ENCODE results near the gene S100P. TPM values are rescaled to one million over a fixed set of nuclear protein-coding genes. Genes with fewer than 3 reads are reported as not detected.

S100P gene
- total RNA-seq, 1 experiment from 2014 or later, result 480 TPM

- DNase-seq, result no peak
- no peak for TF ChIP-seq EZH2 (IDR thresholded peaks at IDR 0.05; ENCODE audit: low read depth)
- no peak for TF ChIP-seq CTCF (conservative IDR thresholded peaks at IDR 0.05)
- H3K4me2 ChIP-seq, result no peak overlapping the region
- no peak overlapping the region for H3K4me3 ChIP-seq
- BruUV-seq (replicated peaks), result no TSS peak
- no peaks in the 10 kb centered on the region for H3K9me3 ChIP-seq (ENCODE audit: insufficient read depth, low read depth)
- intact Hi-C loops (cut with micrococcal nuclease; ENCODE audit: unreplicated experiment), result no loop called here
- H2AFZ ChIP-seq, result no peak overlapping the region
- no peaks in the 10 kb centered on the region for H3K9me2 ChIP-seq (ENCODE audit: insufficient read depth)
- ChIA-PET CTCF (no interaction called here), POLR2A (ENCODE audit: unreplicated experiment) (no interaction called here)
- H3K36me3 ChIP-seq (ENCODE audit: low read depth), result no peaks in the 10 kb centered on the region
- H4K20me1 ChIP-seq (ENCODE audit: insufficient read depth), result no peaks in the 10 kb centered on the region
- peaks cover 13% of the 10 kb centered on the region for H3F3A ChIP-seq (ENCODE audit: insufficient read depth, low read depth)
- no peaks in the 10 kb centered on the region for H3K27me3 ChIP-seq (ENCODE audit: insufficient read depth, low read depth)
- no peaks in the 10 kb centered on the region for H3K79me2 ChIP-seq (ENCODE audit: low read depth)
- H3K27ac ChIP-seq, result no peak overlapping the region
- peaks cover 6% of the 10 kb centered on the region for H3K4me1 ChIP-seq (replicated peaks; ENCODE audit: insufficient read depth)
Observed at GRCh38 chr4:6682862-6683590, 10.7 kb upstream of the S100P start.

DNA sequence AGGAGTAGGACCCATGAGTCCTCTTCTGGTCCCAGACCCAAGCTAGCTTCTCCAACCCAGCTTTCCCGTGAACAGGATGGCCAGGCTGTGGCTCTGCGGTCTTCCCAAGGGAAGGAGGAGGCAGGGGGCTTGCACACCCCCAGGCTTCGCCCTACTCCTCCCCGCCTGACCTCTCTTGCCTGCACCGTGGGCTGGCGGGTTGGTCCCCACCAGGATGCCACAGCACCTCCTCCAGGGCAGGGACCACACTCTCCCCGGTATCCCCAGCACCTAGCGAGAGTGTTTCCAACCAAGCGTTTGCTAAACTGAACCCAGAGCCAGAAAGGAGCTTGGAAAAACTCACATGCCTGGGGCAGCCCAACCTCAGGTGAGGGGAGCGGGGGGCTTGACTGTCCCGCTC lies 9.0 kb upstream of the S100P start:
- no peak overlapping the region for H3K4me2 ChIP-seq
- intact Hi-C loops (cut with micrococcal nuclease; ENCODE audit: unreplicated experiment), result loop anchor here (5.0 kb wide), 1 partner anchor 412 kb away; no protein-coding TSS in a partner anchor
- H3K4me3 ChIP-seq, result no peak overlapping the region

DNA sequence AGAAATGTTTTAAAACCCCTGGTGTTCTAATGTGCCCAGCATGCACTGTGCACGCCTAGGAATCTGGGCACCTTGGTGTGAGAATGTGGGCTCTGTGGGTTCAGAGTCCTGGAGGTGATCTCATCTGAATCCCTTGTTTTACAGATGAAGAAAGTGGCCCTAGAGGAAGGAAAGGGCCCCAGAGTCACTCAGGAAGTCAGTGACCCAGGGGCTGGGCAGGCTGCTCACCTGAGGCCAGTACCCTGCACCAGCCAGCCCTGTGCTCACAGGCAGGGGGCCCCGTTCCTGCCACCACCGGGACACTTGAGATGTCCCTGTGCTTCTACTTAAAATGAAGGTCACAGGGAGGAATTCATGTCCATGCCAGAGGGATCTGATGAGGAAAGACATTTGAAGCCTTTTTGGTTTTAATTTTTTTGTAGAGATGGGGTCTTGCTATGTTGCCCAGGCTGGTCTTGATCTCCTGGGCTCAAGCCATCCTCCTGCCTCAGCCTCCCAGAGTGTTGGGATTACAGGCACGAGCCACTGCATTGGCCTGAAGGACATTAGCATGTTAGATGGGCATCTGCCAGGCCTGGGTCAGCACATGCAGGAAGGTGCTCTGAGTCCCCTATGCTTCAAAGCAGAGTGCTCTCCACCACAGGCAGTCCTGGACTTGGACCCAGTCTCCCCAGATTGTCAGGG lies 7.4 kb upstream of the S100P start:
- Histone ChIP-seq H3K9me2 (ENCODE audit: insufficient read depth) (no peaks in the 10 kb centered on the region), H3K4me2 (no peak overlapping the region), H3K27ac (no peak overlapping the region), H3K79me2 (ENCODE audit: low read depth) (peaks cover 6% of the 10 kb centered on the region; the same call in 1 of the 2 replicates), H4K20me1 (ENCODE audit: insufficient read depth) (no peaks in the 10 kb centered on the region), H3K4me3 (no peak overlapping the region), H3F3A (ENCODE audit: insufficient read depth, low read depth) (peaks cover 28% of the 10 kb centered on the region), H3K9me3 (ENCODE audit: insufficient read depth, low read depth) (no peaks in the 10 kb centered on the region), H3K4me1 (replicated peaks; ENCODE audit: insufficient read depth) (peaks cover 35% of the 10 kb centered on the region), H3K36me3 (ENCODE audit: low read depth) (no peaks in the 10 kb centered on the region), H2AFZ (no peak overlapping the region), H3K27me3 (ENCODE audit: insufficient read depth, low read depth) (no peaks in the 10 kb centered on the region)
- ChIA-PET CTCF (interaction anchor here (1.9 kb wide), 1 partner anchor 10 kb away, joined by 8 read pairs; no protein-coding TSS in a partner anchor), POLR2A (ENCODE audit: unreplicated experiment) (no interaction called here)
- TF ChIP-seq EZH2 (IDR thresholded peaks at IDR 0.05; ENCODE audit: low read depth) (no peak), CTCF (conservative IDR thresholded peaks at IDR 0.05) (no peak)
- peak in 1 of 2 experiments; percentile 28 for DNase-seq
- BruUV-seq (replicated peaks), result no TSS peak
- intact Hi-C loops (cut with micrococcal nuclease; ENCODE audit: unreplicated experiment), result loop anchor here (5.0 kb wide), 1 partner anchor 414 kb away; no protein-coding TSS in a partner anchor

More for the DNA sequence above, 9.0 kb upstream of the S100P start:
- ChIA-PET CTCF (interaction anchor here (0.6 kb wide), 1 partner anchor 33 kb away, joined by 6 read pairs; no protein-coding TSS in a partner anchor), POLR2A (ENCODE audit: unreplicated experiment) (no interaction called here)
- no peak for DNase-seq
- Histone ChIP-seq H3F3A (ENCODE audit: insufficient read depth, low read depth) (peaks cover 20% of the 10 kb centered on the region), H3K27ac (no peak overlapping the region), H3K79me2 (ENCODE audit: low read depth) (no peaks in the 10 kb centered on the region), H4K20me1 (ENCODE audit: insufficient read depth) (no peaks in the 10 kb centered on the region), H3K4me1 (replicated peaks; ENCODE audit: insufficient read depth) (peaks cover 19% of the 10 kb centered on the region), H3K27me3 (ENCODE audit: insufficient read depth, low read depth) (no peaks in the 10 kb centered on the region), H3K36me3 (ENCODE audit: low read depth) (no peaks in the 10 kb centered on the region), H3K9me3 (ENCODE audit: insufficient read depth, low read depth) (no peaks in the 10 kb centered on the region), H3K9me2 (ENCODE audit: insufficient read depth) (no peaks in the 10 kb centered on the region), H2AFZ (no peak overlapping the region)
- no TSS peak for BruUV-seq (replicated peaks)
- no peak for TF ChIP-seq EZH2 (IDR thresholded peaks at IDR 0.05; ENCODE audit: low read depth)
- TF ChIP-seq CTCF (conservative IDR thresholded peaks at IDR 0.05), result no peak

Data from PC-9 (cell line).